M059J (cell line): Measurements from ENCODE around the gene PTP4A2. TPM values are rescaled to one million over a fixed set of nuclear protein-coding genes. Genes with fewer than 3 reads are reported as not detected.
A peak's percentile ranks its signal among the peaks of the same experiment; 100 is the strongest.

Experiments
- DNase-seq: peaks from one replicate; pipeline ENCODE4 v3.0.0-alpha.2; 2012; ENCODE audit warnings: low read depth
- total RNA-seq: library from RNA; depleted of rRNA; stranded (reverse); fragments of >200 nt; shearing (Covaris generic); gene quantifications from 2 replicates; pipeline ENCODE4 v1.2.3, GENCODE V29; 2014; rRNA removed

PTP4A2 gene
- total RNA-seq, result 334 and 398 TPM in 2 replicates

DNA sequence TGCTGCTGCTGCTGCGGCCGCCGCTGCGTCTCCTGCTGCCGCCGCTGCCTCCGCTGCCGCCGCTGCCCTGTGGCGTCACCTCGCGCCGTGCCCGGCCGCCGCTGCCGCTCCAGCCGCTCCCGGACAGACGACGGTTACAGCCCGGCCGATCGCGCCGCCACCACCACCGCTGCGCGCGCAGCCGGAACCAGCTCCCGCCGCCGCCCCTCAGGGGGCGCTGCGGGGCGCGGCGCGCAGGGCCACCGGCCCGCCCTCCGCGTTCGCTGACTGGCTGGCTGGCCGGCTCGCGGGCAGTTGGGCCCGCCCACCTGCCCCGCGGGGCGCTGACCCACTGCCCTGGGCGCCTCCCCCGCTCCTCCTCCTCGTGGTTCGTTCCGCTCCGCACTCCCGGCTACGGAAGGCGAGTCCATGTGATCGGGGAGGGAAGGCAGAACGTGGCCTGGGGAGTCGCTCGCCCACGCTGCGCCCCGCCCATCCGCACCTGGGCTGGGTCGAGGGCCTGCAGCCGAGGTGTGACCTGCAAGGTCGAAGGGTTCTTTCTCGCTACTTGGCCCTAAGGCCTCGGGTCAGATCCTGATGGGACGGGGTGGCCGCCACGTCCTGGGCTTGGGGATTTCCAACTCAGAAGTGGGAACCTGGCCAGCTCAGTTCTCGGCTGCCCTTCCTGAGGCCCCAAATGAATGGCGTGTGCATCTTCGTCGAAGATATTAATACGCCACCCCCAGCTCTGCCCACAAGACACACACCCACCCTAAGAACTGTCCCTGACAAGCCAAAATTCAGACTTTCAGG lies at the start of gene PTP4A2:
PTP4A2 (minus strand) TSS at position 185 of the 792 bp plus-strand sequence. CDS start 19,303 bp downstream, outside the sequence.
- peak; percentile 90 for DNase-seq

GRCh38 chr1:31987135-31987619 lies 49.0 kb upstream of the PTP4A2 start:
- DNase-seq, result no peak

DNA sequence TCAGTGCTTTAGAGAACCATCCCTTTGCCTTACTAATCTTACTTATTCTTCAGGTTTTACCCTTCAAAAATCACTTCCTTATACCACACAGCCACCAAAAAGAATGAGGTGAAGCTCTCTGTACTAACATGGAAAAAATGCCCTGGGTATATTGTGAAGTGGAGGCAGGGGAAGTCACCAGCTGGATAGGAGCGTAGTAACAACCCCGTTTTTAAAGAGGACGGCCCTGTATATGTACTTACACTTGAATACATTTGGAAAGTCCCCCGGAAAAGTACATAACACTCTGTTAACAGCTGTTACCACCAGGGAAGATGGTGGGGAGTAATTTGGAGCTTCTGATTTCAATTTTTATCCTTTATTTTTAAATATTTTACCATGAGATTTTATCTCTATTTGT lies 47.3 kb upstream of the PTP4A2 start:
- no peak for DNase-seq

DNA sequence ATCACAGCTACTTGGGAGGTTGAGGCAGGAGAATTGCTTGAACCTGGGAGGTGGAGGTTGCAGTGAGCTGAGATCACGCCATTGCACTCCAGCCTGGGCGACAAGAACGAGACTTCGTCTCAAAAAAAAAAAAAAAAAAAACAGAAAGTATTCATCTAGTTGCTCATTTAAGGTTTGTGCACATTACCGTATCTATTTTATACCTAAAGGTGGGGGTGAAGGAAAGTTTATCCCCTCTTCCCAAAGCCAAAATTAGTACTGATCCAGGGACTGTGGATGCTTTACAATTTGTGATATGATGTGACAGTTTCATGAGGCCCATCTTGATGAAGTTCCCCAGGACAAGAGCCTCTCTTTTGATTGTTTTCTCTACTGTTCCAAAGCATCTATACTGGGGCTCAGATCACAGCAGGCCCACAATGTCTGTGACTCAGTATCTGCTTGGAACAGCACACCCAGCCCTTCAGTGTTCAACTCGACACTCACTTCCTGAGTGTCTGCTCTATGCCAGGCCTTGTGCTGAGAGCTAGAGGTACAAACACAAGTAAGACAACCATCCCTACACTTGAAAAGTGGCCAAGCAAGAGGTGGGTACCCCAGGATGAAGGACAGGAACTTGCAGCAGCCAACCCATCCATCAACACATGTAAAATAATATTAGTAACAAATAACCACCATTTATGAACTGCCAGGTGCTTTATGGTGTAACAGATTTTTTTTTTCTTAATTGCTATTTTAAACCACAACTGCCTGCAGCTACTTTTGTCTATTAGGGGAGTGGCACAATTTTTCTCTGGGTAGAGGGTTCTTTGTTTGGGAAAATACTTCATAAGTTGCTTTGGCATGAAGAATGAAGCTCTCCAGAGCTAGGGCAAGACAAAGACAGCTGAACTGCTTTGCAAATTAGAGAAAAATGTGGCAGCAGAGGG lies 46.5 kb upstream of the PTP4A2 start:
- peak; percentile 51 for DNase-seq

GRCh38 chr1:31981972-31982371 lies 43.8 kb upstream of the PTP4A2 start:
- peak; percentile 29 for DNase-seq

DNA sequence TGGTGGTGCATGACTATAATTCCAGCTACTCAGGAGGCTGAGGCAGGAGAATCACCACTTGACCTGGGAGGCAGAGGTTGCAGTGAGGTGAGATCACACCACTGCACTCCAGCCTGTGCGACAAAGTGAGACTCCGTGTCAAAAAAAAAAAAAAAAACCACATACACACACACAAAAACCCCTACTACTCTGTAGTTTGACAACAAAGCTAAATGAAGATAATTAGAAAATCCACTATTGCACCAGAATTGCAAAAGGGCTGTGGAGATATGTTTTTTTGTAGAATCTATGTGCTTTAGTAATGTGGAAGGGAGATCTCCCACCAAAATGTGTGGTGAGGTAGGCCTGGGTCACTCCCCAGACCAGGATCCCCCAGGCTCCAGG lies 43.3 kb upstream of the PTP4A2 start:
- no peak for DNase-seq

DNA sequence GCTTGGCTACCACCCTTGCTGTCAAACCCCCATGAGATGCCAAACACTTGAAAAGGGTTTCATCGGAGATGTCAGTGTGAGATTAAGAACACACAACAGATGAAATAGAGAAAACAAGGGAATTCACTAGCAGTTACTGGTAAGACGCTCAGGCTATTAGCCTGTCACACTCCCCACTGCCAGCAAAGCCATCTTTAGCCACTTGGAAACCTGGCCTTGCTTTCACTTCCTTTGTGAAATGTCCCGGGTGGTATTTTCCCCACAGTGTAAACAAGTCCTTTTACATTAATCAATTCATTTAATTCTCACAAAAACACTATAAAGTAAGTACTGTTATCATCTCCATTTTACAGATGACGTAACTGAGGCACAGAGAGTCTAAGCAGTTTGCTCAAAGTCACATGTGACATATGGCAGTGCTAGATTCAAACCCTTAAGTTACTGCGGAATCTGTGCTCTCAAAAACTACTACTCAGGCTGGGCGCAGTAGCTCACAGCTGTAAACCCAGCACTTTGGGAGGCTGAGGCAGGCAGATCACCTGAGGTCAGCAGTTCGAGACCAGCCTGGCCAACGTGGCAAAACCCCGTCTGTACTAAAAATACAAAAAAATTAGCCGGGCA lies 42.8 kb upstream of the PTP4A2 start:
- DNase-seq, result no peak

- DNase-seq, result no peak
These were observed 40.8 kb upstream of the PTP4A2 start for GRCh38 chr1:31978843-31979400.

DNA sequence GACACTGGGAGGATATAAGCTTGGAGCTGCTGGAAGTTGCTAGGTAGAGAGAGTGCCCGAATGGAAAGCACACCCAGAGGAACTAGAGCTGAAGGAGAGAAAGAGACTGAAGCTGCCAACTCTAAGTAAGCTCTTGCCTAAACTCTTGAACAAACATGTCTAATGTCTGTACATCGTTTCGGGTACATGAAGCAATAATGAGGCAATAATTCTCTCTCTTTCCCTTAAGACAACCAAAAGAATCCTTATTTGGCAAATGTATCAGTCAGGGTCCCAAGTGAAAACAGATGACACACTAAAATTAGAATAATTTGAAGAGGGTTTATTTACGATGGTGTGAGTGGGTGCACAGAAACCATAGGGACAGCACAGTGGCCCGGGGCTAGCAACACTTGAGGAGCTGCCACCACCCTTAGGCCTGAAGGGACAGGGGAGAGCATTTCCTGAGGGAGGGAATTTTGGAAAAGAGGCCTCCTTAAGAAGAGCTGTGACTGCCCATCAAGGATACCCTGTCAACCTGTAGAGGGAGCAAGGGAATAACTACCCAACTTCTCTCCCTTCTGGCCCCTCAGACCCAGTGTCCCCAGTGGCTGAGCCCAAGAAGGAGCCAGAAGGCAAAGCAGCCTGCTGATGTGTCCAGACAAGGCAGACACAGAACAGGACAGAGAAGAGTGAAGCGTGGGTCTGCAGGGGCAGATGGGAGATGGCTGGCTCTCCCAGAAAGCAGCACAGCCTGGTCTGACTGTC lies 39.4 kb upstream of the PTP4A2 start:
- DNase-seq, result peak; percentile 43

DNA sequence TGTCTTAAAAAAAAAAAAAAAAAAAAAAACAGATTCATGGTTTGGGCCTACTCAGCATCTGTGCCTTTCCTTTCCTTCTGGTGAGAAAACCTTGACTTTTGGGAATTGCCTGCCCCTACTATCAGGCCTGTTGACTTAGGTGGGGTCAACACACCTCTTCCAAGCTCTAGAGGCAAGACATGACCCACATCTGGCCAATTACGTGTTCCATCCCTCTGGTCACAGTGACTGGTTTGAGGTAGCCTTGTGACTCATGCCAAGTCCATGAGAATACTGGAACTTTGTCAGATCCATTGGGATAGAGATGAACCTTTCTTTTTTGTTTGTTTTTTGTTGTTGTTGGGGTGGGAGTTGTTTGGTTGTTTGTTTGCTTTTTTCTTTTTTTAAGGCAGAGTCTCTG lies 38.2 kb upstream of the PTP4A2 start:
- DNase-seq, result peak; percentile 74

DNA sequence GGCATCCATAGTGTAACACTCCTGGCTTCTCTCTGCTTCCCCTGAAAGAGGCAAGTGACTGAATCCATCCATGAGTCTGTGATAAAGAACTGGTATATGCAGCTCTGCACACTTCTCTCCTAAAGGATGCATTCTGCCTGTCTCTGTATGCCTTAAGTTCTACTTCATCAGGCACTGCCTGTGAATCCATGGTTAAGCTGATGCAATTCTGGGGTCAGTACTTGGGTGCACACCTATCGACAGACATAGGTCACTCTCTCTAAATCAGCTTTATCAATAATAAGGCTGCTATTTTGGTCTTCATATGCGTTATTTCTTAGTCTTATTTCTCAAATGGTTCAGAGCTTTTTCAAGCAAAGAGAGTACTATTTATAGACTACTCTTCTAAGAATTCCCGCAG lies 32.7 kb upstream of the PTP4A2 start:
- DNase-seq, result no peak

DNA sequence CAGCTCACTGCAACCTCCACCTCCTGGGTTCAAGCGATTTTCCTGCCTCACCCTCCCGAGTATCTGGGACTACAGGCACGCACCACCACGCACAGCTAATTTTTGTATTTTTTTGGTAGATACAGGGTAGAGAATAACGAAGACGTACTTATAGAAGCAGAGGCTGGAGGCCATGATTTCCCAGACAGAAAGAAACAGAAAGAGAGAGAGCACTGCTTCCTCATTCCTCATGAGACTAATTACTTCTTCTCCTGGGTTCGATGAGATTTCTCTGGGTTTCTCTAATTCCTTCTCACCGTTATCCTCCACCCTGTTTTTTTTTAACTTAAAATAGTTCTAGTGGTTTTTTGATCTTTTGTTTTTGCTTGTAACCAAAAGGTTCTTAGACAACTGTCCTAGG lies 23.4 kb upstream of the PTP4A2 start:
- no peak for DNase-seq

GRCh38 chr1:31959521-31960340 lies 21.6 kb upstream of the PTP4A2 start:
- DNase-seq, result no peak

GRCh38 chr1:31957701-31958674 lies 19.8 kb upstream of the PTP4A2 start:
- peak; percentile 22 for DNase-seq

- DNase-seq, result peak; percentile 99
These were observed 18.0 kb upstream of the PTP4A2 start for GRCh38 chr1:31955917-31956736.

DNA sequence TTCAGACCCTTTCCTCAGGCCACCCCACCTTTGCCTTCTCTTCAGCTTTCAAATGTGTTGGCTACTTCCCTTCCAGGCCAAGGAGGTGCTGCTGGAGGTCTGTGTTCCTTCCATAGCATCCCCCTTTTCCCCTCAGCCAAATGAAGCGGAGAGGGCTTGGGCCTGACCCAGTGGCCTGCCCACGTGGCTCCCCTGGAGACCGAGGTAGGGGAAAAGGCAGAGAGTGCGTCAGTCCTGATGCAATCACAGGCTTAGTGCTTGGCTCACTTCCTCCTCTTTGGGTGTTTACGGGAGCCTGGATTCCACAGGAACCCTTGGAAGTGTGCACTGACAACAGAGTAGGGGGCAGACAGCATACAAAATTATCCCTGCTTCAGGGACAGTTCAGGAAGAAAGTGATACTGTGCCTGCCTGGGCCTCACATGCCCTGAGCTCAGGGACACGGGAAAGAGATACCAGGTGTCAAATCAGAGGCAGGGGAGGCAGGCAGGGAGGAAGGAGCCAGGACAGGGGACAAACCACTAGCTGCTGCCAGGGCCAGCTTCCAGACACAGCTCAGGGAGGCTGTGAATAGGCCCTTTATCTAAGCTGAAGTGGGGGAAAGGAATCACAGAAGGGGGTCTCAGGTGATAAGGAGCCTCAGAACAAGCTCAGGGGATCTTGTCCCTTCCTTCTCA lies 16.6 kb upstream of the PTP4A2 start:
- DNase-seq, result peak; percentile 92

DNA sequence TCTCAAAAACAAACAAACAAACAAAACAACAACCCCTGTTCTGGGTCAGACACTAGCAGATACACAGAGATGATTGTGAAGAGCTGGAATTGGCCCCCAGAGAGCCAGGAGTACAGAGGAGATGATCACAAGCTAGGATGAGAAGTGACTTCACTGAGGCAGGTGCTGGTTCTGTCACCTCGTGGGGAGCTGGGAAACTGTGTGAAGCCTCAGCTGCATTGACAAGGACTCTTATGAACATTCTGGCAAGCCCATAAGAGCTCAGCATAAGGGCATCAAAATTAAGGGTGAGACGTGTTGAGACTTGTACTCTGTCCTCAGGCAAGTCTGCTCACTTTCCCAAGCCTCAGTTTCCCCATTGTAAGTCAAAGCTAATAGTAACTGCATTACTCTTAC lies 14.7 kb upstream of the PTP4A2 start:
- no peak for DNase-seq
